Nephron progenitor cell (in vitro differentiated cells): Measurements from ENCODE around the gene BRAT1.
A peak's percentile ranks its signal among the peaks of the same experiment; 100 is the strongest.

ENCODE experiments used
- DNase-seq: peaks from one replicate; pipeline ENCODE4 v3.0.0; 2021
- H3K27ac Mint-ChIP-seq: 2 replicates; pipeline ENCODE4 v1.8.0; 2021; ENCODE audit warnings: mild to moderate bottlenecking, moderate library complexity, mixed read lengths
- H3K27me3 Mint-ChIP-seq: 2 replicates; pipeline ENCODE4 v1.8.0; 2021; ENCODE audit warnings: mild to moderate bottlenecking, low read depth, mixed read lengths; ENCODE audit not compliant: poor library complexity
- H3K36me3 Mint-ChIP-seq: 2 replicates; pipeline ENCODE4 v1.8.0; 2021; ENCODE audit warnings: low read depth, mixed read lengths
- H3K4me1 Mint-ChIP-seq: 2 replicates; pipeline ENCODE4 v1.8.0; 2021; ENCODE audit warnings: mixed read lengths
- H3K4me3 Mint-ChIP-seq: 2 replicates; pipeline ENCODE4 v1.8.0; 2021; ENCODE audit warnings: mild to moderate bottlenecking, moderate library complexity, mixed read lengths
- H3K9me3 Mint-ChIP-seq: 2 replicates; pipeline ENCODE4 v1.8.0; 2021; ENCODE audit warnings: mild to moderate bottlenecking, moderate library complexity, mixed read lengths
- CTCF ChIP-seq: fragments of 200-600 bp; sonication (generic); IDR thresholded peaks from 2 replicates; pipeline ENCODE4 v1.5.0; 2021; ENCODE audit warnings: antibody characterized with exemption

Gene BRAT1

GRCh38 chr7:2488681-2489080, 66.6 kb downstream of the BRAT1 start:
- Mint-ChIP-seq H3K27me3 (peaks cover 13% of the 10 kb centered on the region), H3K27ac (peak overlapping the region; percentile 81), H3K4me1 (peaks cover 50% of the 10 kb centered on the region), H3K36me3 (no peaks in the 10 kb centered on the region), H3K9me3 (peaks cover 8% of the 10 kb centered on the region), H3K4me3 (no peak overlapping the region)
- no peak for DNase-seq
- TF ChIP-seq CTCF = no peak

DNA sequence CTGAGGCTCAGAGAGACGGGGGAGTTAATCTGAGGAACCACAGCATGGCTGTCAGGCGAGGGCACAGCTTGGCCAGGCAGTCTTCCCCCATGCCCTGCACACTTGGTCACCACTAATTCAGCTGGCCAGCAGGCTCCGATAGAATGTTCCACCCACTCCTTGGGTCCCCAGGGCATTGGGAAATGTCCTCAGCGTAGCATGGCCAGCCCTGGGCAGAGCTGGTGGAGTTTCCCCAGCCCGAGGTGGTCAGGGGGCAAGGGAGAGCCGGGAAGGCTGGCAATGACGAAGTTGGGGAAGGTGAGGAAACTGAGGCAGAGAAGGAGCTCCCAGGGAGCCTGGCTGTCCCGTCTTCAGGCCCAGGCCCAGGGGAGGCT, 67.1 kb downstream of the BRAT1 start:
- peaks cover 8% of the 10 kb centered on the region for H3K9me3 Mint-ChIP-seq
- no peak for TF ChIP-seq CTCF
- H3K4me3 Mint-ChIP-seq = no peak overlapping the region
- H3K27me3 Mint-ChIP-seq = peaks cover 13% of the 10 kb centered on the region
- no peaks in the 10 kb centered on the region for H3K36me3 Mint-ChIP-seq
- no peak for DNase-seq
- H3K4me1 Mint-ChIP-seq = peaks cover 45% of the 10 kb centered on the region
- no peak overlapping the region for H3K27ac Mint-ChIP-seq
